H1 (cell line): ENCODE results near the gene WDR75. TPM values are rescaled to one million over a fixed set of nuclear protein-coding genes. Genes with fewer than 3 reads are reported as not detected.

ENCODE experiments used
- CTCF ChIA-PET: fragments of 300-600 bp; sonication (Branson Sonifier 250); formaldehyde crosslinking; loops from one replicate; lab custom pipeline; 2021; ENCODE audit not compliant: partially characterized antibody; lab: Charles Lee
- POLR2A ChIA-PET: fragments of 300-600 bp; sonication (Branson Sonifier 250); formaldehyde crosslinking; loops from one replicate; lab custom pipeline; 2021; ENCODE audit warnings: inconsistent platforms; ENCODE audit not compliant: partially characterized antibody; lab: Charles Lee
- DNase-seq, 2 experiments: peaks; one replicate each; pipeline versions ENCODE4 v3.0.0 to v3.0.0-alpha.2; 2010 to 2022; ENCODE audit warnings: low spot score in 2 of 2, low read depth in 1 of 2, mixed read lengths in 1 of 2
- FAIRE-seq: peaks from 2 replicates; lab custom pipeline; 2011; peaks lifted over from hg19 to GRCh38; lab: Jason Lieb, UNC
- H2AFZ ChIP-seq: 2 replicates; pipeline ENCODE4 v1.8.1; 2012; ENCODE audit warnings: low read length, inconsistent platforms
- H2AK5ac ChIP-seq: 2 replicates; pipeline ENCODE4 v1.6.1; 2013; ENCODE audit warnings: low read depth, low read length
- H2BK120ac ChIP-seq: replicated peaks from 2 replicates; pipeline ENCODE3; 2013; ENCODE audit warnings: low read depth, low read length, inconsistent platforms
- H2BK12ac ChIP-seq: 2 replicates; pipeline ENCODE4 v1.6.1; 2013; ENCODE audit warnings: low read depth, low read length
- H2BK15ac ChIP-seq: 2 replicates; pipeline ENCODE4 v1.6.1; 2013; ENCODE audit warnings: low read length
- H2BK20ac ChIP-seq: 2 replicates; pipeline ENCODE4 v1.6.1; 2013; ENCODE audit warnings: low read length
- H2BK5ac ChIP-seq: 2 replicates; pipeline ENCODE4 v1.6.1; 2013; ENCODE audit warnings: low read depth, low read length
- H3K14ac ChIP-seq: 2 replicates; pipeline ENCODE4 v1.6.1; 2013; ENCODE audit warnings: inconsistent platforms; ENCODE audit not compliant: insufficient read length
- H3K18ac ChIP-seq: 2 replicates; pipeline ENCODE4 v1.6.1; 2013; ENCODE audit warnings: low read length; ENCODE audit errors: extremely low read depth
- H3K23ac ChIP-seq: 2 replicates; pipeline ENCODE4 v1.6.1; 2013; ENCODE audit warnings: inconsistent platforms; ENCODE audit not compliant: insufficient read length
- H3K23me2 ChIP-seq: 2 replicates; pipeline ENCODE4 v1.6.1; 2013; ENCODE audit warnings: low read depth, low read length
- H3K27ac ChIP-seq: 2 replicates; pipeline ENCODE4 v1.6.1; 2011; ENCODE audit warnings: low read depth, low read length, inconsistent platforms
- H3K27me3 ChIP-seq, 4 experiments: replicated peaks in 1 of 4; 1 replicate in 1 of 4; 2 replicates in 3 of 4; pipeline versions ENCODE4 v1.6.1 to v1.8.1; 2011 to 2013; ENCODE audit warnings: low read length in 3 of 4, mild to moderate bottlenecking in 3 of 4, inconsistent platforms in 2 of 4, mixed read lengths in 2 of 4, moderate library complexity in 1 of 4; ENCODE audit not compliant: control insufficient read depth in 3 of 4, insufficient read depth in 3 of 4; ENCODE audit errors: extremely low read depth in 1 of 4
- H3K36me3 ChIP-seq, 4 experiments: 2 replicates each; pipeline versions ENCODE4 v1.6.1 to v1.8.1; 2011 to 2013; ENCODE audit warnings: mild to moderate bottlenecking in 4 of 4, low read length in 3 of 4, moderate library complexity in 2 of 4, control low read depth in 1 of 4, inconsistent platforms in 1 of 4; ENCODE audit not compliant: insufficient read depth in 4 of 4, control insufficient read depth in 2 of 4
- H3K4ac ChIP-seq: replicated peaks from 2 replicates; pipeline ENCODE3; 2013; ENCODE audit warnings: low read length, low read depth, mixed read lengths, inconsistent platforms; ENCODE audit not compliant: insufficient read length
- H3K4me1 ChIP-seq, 4 experiments: replicated peaks in 1 of 4; 1 replicate in 1 of 4; 2 replicates in 3 of 4; pipeline versions ENCODE4 v1.6.1 to v1.8.1; 2011 to 2013; ENCODE audit warnings: low read length in 3 of 4, inconsistent platforms in 2 of 4, mixed read lengths in 1 of 4; ENCODE audit not compliant: insufficient read depth in 4 of 4, control insufficient read depth in 3 of 4
- H3K4me2 ChIP-seq, 2 experiments: 2 replicates each; pipeline versions ENCODE4 v1.6.1 to v1.8.1; 2011 to 2013; ENCODE audit warnings: low read depth in 2 of 2, low read length in 2 of 2, control low read depth in 1 of 2, inconsistent platforms in 1 of 2, mild to moderate bottlenecking in 1 of 2; ENCODE audit not compliant: insufficient read depth in 1 of 2
- H3K4me3 ChIP-seq, 4 experiments: fragments of 200-600, 300-600 bp in 1 of 4; sonication (generic), shearing (Covaris generic), sonication (Bioruptor Twin) in 1 of 4; 2 replicates each; pipeline versions ENCODE4 v1.5.1 to v1.8.1; 2011 to 2016; ENCODE audit warnings: low read length in 4 of 4, low read depth in 3 of 4, control low read depth in 2 of 4, inconsistent platforms in 2 of 4, mild to moderate bottlenecking in 2 of 4, mixed read lengths in 1 of 4, moderate library complexity in 1 of 4; ENCODE audit not compliant: insufficient read depth in 2 of 4; ENCODE audit errors: extremely low read depth in 1 of 4
- H3K56ac ChIP-seq: replicated peaks from 2 replicates; pipeline ENCODE3; 2013; ENCODE audit warnings: low read depth, mild to moderate bottlenecking, mixed read lengths, low read length, inconsistent platforms; ENCODE audit not compliant: insufficient read length
- H3K79me1 ChIP-seq: 2 replicates; pipeline ENCODE4 v1.6.1; 2013; ENCODE audit warnings: low read depth, low read length, control low read depth
- H3K79me2 ChIP-seq, 2 experiments: 2 replicates each; pipeline versions ENCODE4 v1.6.1 to v1.8.1; 2012 to 2013; ENCODE audit warnings: low read length in 2 of 2, mild to moderate bottlenecking in 2 of 2, inconsistent platforms in 1 of 2; ENCODE audit not compliant: insufficient read depth in 2 of 2, control insufficient read depth in 1 of 2
- H3K9ac ChIP-seq, 4 experiments: replicated peaks in 1 of 4; 1 replicate in 1 of 4; 2 replicates in 3 of 4; pipeline versions ENCODE4 v1.6.1 to v1.8.1; 2011 to 2013; ENCODE audit warnings: low read depth in 3 of 4, low read length in 3 of 4, control low read depth in 2 of 4, mild to moderate bottlenecking in 2 of 4, moderate library complexity in 2 of 4, inconsistent platforms in 1 of 4; ENCODE audit errors: extremely low read depth in 1 of 4
- H3K9me3 ChIP-seq, 2 experiments: 2 replicates each; pipeline versions ENCODE4 v1.6.1 to v1.8.1; 2012 to 2013; ENCODE audit warnings: mild to moderate bottlenecking in 2 of 2, moderate library complexity in 2 of 2, control low read depth in 1 of 2, inconsistent platforms in 1 of 2, low read depth in 1 of 2, low read length in 1 of 2, mixed read lengths in 1 of 2; ENCODE audit not compliant: insufficient read depth in 2 of 2
- H4K20me1 ChIP-seq, 2 experiments: replicated peaks in 1 of 2; 2 replicates each; pipeline versions ENCODE3 to v1.8.1; 2011 to 2013; ENCODE audit warnings: inconsistent platforms in 2 of 2, low read length in 2 of 2, mild to moderate bottlenecking in 1 of 2; ENCODE audit not compliant: insufficient read depth in 2 of 2, control insufficient read depth in 1 of 2
- H4K5ac ChIP-seq: 2 replicates; pipeline ENCODE4 v1.6.1; 2013; ENCODE audit warnings: low read length, low read depth, mixed read lengths, inconsistent platforms; ENCODE audit not compliant: insufficient read length
- H4K8ac ChIP-seq: 2 replicates; pipeline ENCODE4 v1.8.0; 2013; ENCODE audit warnings: mild to moderate bottlenecking, moderate library complexity, low read length, inconsistent platforms; ENCODE audit not compliant: insufficient read depth; ENCODE audit errors: extremely low read depth
- H4K91ac ChIP-seq: replicated peaks from 2 replicates; pipeline ENCODE3; 2013; ENCODE audit warnings: low read length, mixed read lengths, inconsistent platforms; ENCODE audit not compliant: insufficient read length
- CHD2 ChIP-seq: IDR thresholded peaks from 2 replicates; pipeline ENCODE4 v1.6.1; 2012; ENCODE audit warnings: low read length, improper control_type of control experiment
- EZH2 ChIP-seq: fragments of 200-600 bp; sonication (generic); IDR thresholded peaks from 2 replicates; pipeline ENCODE4 v1.7.1; 2012; ENCODE audit warnings: low read depth, mild to moderate bottlenecking, moderate library complexity, low read length, inconsistent platforms; ENCODE audit not compliant: severe bottlenecking
- SP4 ChIP-seq: IDR thresholded peaks from 2 replicates; pipeline ENCODE4 v1.6.1; 2012; ENCODE audit warnings: low read length, inconsistent platforms
- WGBS, 2 experiments: shearing (Covaris generic) in 1 of 2; methylation state at CpG; one replicate each; pipeline versions ENCODE4 v1.1.6 to v1.1.7; 2013 to 2015; ENCODE audit warnings: low lambda C conversion rate in 2 of 2, mixed read lengths in 2 of 2, inconsistent platforms in 1 of 2, low coverage in 1 of 2, missing lambda C conversion rate in 1 of 2; ENCODE audit not compliant: insufficient replicate concordance in 2 of 2, insufficient coverage in 1 of 2, insufficient read length in 1 of 2; ENCODE audit errors: extremely low coverage in 1 of 2, missing lambda C conversion rate in 1 of 2; 5-methylcytosine and 5-hydroxymethylcytosine counted together
- polyA plus RNA-seq, 7 experiments: library from polyadenylated mRNA; depleted of rRNA in 3 of 7; stranded (reverse) in 5 of 7; unstranded in 2 of 7; fragments of >200 nt in 5 of 7; fragments of 200-250 nt in 2 of 7; gene quantifications; 1 replicate in 5 of 7; 2 replicates in 1 of 7; 4 replicates in 1 of 7; pipeline versions ENCODE4 v1.2.1 to v1.2.3, GENCODE V29; 2011 to 2013; ENCODE audit warnings: missing spikeins in 2 of 7, mixed read lengths in 2 of 7
- total RNA-seq: library from RNA; stranded (reverse); fragmentation: NEBNext Ultra II Directional; extraction: Animal tissue kit (Norgen Biotek cat#: 25700); gene quantifications from 2 replicates; pipeline ENCODE4 v1.2.1, GENCODE V29; 2021

Gene WDR75
- total and polyA plus RNA-seq, 2 of the 8 experiments (the other 6 are each of a cell fraction or from before 2014, with no cell fraction given) = 26.9 to 77.1 TPM

GRCh38 chr2:189393440-189394111 lies 47.7 kb upstream of the WDR75 start:
- no peak overlapping the region for H3K4me2 ChIP-seq
- no peak for FAIRE-seq
- no peak overlapping the region for H3K9ac ChIP-seq

More at GRCh38 chr2:189393440-189394111, 47.7 kb upstream of the WDR75 start:
- no peak for DNase-seq
- Histone ChIP-seq H3K27ac (no peak overlapping the region), H3K27me3 (no peaks in the 10 kb centered on the region), H2BK20ac (no peak overlapping the region), H2BK120ac (no peak overlapping the region), H3K4me3 (no peak overlapping the region), H4K8ac (no peak overlapping the region), H2BK5ac (no peak overlapping the region), H3K79me1 (no peaks in the 10 kb centered on the region), H2BK15ac (no peak overlapping the region), H3K23ac (no peak overlapping the region), H4K20me1 (no peaks in the 10 kb centered on the region), H3K18ac (no peak overlapping the region), H3K4me1 (no peaks in the 10 kb centered on the region), H3K56ac (no peak overlapping the region), H2AK5ac (no peak overlapping the region), H3K79me2 (no peaks in the 10 kb centered on the region), H3K14ac (no peak overlapping the region), H3K9me3 (no peaks in the 10 kb centered on the region), H2BK12ac (no peak overlapping the region), H3K4ac (no peak overlapping the region), H4K5ac (no peak overlapping the region), H2AFZ (no peak overlapping the region), H4K91ac (no peak overlapping the region), H3K23me2 (no peaks in the 10 kb centered on the region), H3K36me3 (no peaks in the 10 kb centered on the region)
- POLR2A ChIA-PET = no interaction called here
- no peak for TF ChIP-seq SP4
- TF ChIP-seq CHD2 = no peak
- no peak for TF ChIP-seq EZH2
- CTCF ChIA-PET = interaction anchor here (0.7 to 1.7 kb wide), 2 partner anchors 14 to 106 kb away, joined by 3 to 5 read pairs; no protein-coding TSS in a partner anchor
- 95% methylated on average over 2 of the region's 2 CpGs; no CpG with 5 or more reads in 1 of the 2 experiments for WGBS, 2 experiments
